GM21447 (cell line): Measurements from ENCODE around the gene HEPACAM.

Source experiments
- ATAC-seq: cut with Tn5 transposase; IDR thresholded peaks from one replicate; pipeline ENCODE4 v1.9.1; 2021; ENCODE audit not compliant: unreplicated experiment

HEPACAM gene

DNA sequence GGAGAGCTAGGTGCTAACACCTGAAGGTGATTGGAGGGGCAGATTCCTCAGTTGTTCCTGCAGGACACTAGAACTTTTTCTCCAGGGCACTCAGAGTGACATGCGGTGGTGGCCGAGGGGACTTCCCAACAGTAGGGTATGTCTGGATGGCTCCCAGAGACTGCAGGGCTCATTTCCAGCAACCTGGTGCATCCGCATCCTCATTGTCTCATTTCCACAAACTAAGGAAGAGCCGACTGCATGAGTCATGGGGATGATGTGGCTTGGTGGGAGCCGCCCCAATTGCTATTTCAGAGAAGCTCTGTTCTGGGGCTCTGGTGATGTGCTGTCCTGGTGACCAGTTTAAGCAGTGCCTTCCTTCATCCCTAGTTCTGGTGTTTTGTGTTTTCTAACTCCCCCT is 35.4 kb downstream of the HEPACAM start:
- no peak for ATAC-seq

GRCh38 chr11:124899383-124900145 is 36.3 kb downstream of the HEPACAM start:
- no peak for ATAC-seq

GRCh38 chr11:124898711-124899110 is 37.1 kb downstream of the HEPACAM start:
- ATAC-seq: no peak

GRCh38 chr11:124898263-124898680 is 37.6 kb downstream of the HEPACAM start:
- ATAC-seq: no peak

- ATAC-seq: no peak
Measured at GRCh38 chr11:124897674-124898262, 38.1 kb downstream of the HEPACAM start, which contains the start of gene ROBO4. Gene ROBO4 (minus strand): TSS chr11:124897865. CDS start chr11:124897795, 70 bp downstream.

DNA sequence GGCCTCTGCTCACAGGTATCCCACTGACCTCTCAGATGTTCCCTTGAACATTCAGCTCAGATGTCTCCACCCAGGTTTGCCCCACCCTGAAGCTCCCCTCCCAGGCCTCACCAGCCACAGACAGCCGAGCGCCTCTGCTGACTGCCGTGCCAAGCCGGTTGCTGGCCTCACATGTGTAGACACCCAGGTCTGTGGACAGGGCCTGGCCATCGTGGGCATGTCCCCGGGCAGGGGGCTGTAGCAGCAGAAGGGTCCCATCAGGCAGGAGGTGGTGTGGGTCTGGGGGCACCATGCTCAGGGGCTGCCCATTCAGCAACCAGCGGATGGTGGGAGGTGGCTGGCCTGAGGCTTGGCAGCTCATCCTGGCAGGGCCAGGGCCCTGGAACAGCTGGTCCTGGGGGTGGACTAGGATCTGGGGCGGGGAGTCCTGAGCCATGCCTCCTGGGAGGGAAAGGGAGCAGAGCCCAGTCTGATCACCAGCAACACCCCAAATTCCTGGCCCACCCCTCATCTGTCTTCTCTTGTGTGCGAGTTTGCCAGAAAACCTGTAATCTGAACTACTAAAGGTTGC is 38.9 kb downstream of the HEPACAM start:
- ATAC-seq: no peak

DNA sequence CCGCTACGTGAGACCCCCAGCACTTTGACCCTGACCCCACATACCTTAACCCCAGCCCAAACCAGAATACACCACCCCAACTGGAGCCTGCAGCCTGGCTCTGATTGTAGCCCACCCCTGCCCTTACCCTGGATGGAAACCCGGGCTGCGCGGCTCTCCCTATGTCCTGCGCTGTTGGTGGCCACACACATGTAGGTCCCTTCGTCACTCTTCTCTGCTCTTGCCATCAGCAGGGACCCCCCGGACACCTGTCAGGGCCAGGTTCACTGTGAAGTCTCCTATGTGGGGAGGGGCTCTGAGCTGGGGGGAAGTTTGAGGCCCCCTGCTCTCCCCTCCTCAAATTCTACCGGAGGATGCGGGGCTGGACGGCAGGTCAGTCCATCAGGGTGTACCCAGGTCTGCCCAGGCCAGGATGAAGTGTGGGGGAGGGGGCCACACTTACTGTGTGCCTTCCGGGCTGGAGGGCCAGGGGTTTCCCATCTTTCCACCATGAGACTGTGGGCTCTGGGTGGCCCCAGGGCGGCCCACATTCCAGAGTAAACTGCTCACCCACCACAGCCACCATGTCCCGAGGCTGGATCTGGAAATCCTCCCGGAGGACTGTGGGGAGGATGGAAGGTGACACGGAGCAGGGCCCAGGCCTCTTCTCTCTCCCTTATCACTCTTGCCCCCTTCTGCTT is 39.6 kb downstream of the HEPACAM start:
- no peak for ATAC-seq

DNA sequence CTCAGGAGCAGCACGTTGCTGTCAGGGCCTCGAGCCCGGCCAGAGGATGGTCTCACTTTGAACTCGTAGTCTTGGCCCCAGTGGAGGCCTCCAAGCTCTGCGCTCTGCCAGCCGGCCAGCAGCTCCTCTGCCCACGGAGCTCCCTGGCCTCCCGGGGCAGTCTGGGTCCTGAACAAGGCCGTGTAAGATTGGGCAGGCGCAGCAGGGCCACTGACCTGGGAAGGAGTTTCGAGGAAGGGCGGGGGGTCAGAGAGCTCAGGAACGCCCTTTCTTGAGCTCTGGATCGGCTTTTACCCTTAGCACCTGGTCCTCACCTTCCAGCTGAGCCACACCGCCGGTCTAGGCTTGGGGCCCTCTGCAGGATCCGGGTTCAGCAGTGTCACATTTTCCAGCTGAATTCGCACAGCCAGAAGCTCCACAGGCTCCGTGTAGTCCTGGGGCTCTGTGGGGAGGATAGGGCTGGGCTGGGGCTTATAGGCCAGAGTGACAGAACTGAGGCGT is 40.3 kb downstream of the HEPACAM start:
- ATAC-seq: no peak

DNA sequence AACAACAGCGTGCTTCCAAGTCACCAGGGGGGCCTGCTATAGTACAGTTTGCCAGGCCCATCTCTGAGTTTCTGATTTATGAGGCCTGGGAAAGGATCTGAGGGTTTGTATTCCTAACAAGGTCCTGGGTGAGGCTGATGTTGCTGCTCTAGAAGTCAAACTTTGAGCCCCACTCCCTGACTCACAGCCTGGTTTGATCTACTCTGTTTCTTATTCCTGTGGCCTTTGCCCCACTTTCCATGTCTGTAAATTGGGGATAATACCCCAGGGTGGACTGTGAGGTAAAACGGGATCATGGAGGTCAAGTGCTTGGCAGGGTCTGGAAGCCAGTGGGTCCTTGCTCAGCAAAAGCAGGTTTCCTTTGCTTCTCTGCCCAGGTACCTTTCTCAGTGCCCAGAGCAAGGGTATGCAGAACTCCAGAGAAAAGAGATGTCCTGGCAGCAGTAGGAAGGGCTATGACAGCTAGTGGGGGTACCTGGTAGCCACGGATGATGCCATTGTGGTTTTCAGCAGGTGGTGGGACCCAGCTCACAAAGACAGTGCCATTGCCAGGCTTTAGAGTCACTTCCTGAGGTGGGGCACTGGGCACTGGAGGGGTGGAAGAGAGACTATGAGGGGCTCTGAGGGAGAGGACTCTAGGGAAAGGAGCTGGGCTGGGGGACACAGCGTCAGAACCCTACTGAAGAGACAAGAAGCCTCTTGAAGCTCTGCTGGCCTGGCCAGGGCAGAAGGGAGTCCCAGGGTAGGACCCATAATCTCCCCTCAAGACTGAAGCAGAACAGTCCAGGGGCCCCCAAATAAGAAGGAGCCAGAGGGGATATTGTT is 41.0 kb downstream of the HEPACAM start:
- no peak for ATAC-seq

- ATAC-seq: no peak
Measured at GRCh38 chr11:124893781-124894401, 42.0 kb downstream of the HEPACAM start.

DNA sequence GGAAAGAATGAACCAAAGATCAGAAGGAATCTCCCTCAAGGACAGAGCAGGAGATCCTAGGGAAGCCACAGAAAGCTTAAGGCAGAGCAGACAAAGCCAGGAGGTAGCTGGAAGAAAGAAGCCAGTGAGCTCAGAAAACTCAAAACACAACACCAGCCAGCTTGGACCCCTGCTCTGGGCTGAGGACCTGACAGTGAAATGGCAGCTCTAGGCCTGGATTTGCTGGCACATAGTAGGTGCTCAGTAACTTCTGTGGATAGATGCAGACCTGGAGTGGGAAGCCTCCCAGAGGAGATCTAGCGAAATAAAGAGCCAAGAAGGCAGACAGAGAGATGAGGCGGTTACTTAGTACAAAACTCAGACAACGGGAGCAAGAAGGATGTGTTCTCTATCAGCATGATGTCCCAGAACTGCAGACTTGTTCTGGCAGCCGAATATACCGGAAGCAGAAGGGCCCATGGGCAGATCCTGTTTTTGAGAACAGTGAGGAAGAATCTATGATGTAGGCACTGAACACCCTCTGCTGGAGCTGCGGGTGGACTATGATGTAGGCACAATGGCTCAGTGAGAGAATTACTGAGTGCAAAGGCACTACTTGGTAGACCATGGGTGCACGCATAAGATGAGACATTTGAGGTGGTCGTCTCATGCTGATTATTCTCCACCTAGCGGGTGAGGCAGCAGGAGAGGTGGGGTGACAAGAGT is 42.9 kb downstream of the HEPACAM start:
- no peak for ATAC-seq

- no peak for ATAC-seq
Measured at GRCh38 chr11:124892146-124892545, 43.7 kb downstream of the HEPACAM start.

- ATAC-seq: no peak
Measured at GRCh38 chr11:124891373-124891861, 44.4 kb downstream of the HEPACAM start.

GRCh38 chr11:124890683-124891372 is 45.0 kb downstream of the HEPACAM start:
- ATAC-seq: no peak

- no peak for ATAC-seq
Measured at GRCh38 chr11:124890151-124890550, 45.7 kb downstream of the HEPACAM start.

DNA sequence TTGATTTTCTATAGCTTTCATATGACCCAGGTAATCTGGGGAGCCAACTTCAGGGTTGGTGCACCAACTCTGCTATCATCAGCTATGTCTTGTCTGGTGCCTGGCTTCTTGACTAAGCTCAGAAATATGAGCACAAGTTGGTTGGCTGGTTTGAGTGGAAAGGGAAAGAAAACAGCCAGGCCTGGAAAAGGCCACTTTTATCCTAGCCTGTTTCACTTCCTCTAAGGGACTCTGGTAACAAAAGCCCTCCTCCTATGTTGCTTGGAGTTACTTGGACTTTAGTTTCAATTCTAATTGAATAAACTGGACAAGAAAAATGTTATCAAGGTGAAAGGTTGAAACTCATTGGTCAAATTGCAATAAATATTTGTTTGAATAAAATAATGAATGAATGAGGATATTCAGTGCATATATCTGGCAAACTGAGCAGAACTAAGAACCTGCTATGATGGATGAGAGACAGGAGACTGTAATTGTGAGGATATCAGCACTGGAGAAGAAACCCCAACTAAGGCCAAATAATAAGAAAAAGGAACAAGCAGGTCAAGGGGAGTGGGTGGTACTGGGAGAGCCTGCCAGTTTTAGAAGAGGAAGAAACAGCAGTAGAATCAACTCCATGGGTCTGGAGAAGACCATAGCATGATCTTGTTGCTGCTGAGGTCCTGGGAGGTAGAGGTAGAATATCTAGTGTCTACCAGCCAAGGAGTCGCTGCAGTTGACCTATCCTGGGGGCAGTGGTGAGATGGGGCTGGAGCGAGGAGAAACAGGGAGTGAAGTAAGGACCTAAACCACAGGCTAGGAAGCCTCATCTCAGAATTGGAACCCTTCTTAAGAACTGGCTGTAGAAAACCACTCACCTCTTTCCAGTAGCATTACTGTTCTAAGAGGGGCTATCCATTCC is 46.4 kb downstream of the HEPACAM start:
- no peak for ATAC-seq

DNA sequence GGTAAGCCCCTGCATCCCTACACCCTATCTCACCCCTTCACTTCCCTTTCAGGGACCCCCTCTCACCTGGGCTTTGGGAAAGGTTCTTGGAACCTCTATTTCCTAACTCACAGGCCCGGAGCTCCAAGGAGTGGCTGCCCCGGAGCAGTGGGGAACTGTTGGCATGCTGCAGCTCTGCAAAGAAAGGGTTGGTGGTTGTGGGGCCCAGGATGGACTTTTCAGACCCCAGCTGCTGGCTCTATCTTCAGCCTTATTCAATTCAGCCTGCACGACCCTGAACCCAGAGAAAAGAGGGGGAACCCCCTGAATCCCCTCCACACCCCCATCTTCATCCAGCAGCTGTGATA is 48.2 kb downstream of the HEPACAM start:
- no peak for ATAC-seq
